Lower leg skin (tissue), 4 donors: ENCODE results near the gene ICE1. TPM values are rescaled to one million over a fixed set of nuclear protein-coding genes. Genes with fewer than 3 reads are reported as not detected.

Experiments used
- DNase-seq, 2 donors: peaks; one replicate each; pipeline ENCODE4 v3.0.0-alpha.2; 2019; ENCODE audit warnings: low spot score in 2 of 2
- H3K4me3 ChIP-seq: fragments of 200-600 bp; sonication (generic); 2 replicates; pipeline ENCODE4 v1.5.1; 2017; ENCODE audit warnings: mild to moderate bottlenecking, low read depth; ENCODE audit not compliant: poor library complexity, severe bottlenecking
- POLR2A ChIP-seq, 2 donors: fragments of 450-650 bp; IDR thresholded peaks; one replicate each; pipeline ENCODE4 v1.6.1; 2016 to 2017; ENCODE audit warnings: antibody characterized with exemption in 2 of 2, mild to moderate bottlenecking in 1 of 2, moderate library complexity in 1 of 2
- WGBS, 2 donors: methylation state at CpG; one replicate each; pipeline ENCODE4 v1.1.5; 2018; 5-methylcytosine and 5-hydroxymethylcytosine counted together
- intact Hi-C: fragments of 100-400 bp; cut with DNase I; formaldehyde crosslinking; loops from one replicate; pipeline ENCODE4 v1.15.0; 2023; ENCODE audit warnings: low total_unique reads
- total RNA-seq, 4 donors: library from RNA; depleted of rRNA; stranded (reverse); fragments of >200 nt; gene quantifications; one replicate each; pipeline ENCODE4 v1.1.0, GENCODE V29; 2016
- TF ChIP-seq, protein P1 (sequence below), 3 donors: fragments of 450-650 bp; IDR thresholded peaks; one replicate each; pipeline ENCODE4 v1.5.1; 2016; ENCODE audit warnings: antibody characterized with exemption in 3 of 3, mild to moderate bottlenecking in 3 of 3, moderate library complexity in 2 of 3

The ICE1 gene
- total RNA-seq, 4 donors from 2014 or later, result 15.3 to 20.2 (median 19.1) TPM

- 59 to 72% methylated on average over 4 of the region's 4 CpGs for WGBS, 2 donors
- intact Hi-C loops, result no loop called here
- TF ChIP-seq, protein P1, sequence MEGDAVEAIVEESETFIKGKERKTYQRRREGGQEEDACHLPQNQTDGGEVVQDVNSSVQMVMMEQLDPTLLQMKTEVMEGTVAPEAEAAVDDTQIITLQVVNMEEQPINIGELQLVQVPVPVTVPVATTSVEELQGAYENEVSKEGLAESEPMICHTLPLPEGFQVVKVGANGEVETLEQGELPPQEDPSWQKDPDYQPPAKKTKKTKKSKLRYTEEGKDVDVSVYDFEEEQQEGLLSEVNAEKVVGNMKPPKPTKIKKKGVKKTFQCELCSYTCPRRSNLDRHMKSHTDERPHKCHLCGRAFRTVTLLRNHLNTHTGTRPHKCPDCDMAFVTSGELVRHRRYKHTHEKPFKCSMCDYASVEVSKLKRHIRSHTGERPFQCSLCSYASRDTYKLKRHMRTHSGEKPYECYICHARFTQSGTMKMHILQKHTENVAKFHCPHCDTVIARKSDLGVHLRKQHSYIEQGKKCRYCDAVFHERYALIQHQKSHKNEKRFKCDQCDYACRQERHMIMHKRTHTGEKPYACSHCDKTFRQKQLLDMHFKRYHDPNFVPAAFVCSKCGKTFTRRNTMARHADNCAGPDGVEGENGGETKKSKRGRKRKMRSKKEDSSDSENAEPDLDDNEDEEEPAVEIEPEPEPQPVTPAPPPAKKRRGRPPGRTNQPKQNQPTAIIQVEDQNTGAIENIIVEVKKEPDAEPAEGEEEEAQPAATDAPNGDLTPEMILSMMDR (IDR thresholded peaks at IDR 0.05), result no peak
- TF ChIP-seq POLR2A (IDR thresholded peaks at IDR 0.05), result no peak
- no peak for DNase-seq
- H3K4me3 ChIP-seq, result no peak overlapping the region
Observed at GRCh38 chr5:5534333-5534732, 111.9 kb downstream of the ICE1 start.

GRCh38 chr5:5536871-5537270, 114.4 kb downstream of the ICE1 start:
- TF ChIP-seq POLR2A (IDR thresholded peaks at IDR 0.05), result no peak
- TF ChIP-seq, protein P1 (IDR thresholded peaks at IDR 0.05), result no peak
- intact Hi-C loops, result no loop called here
- DNase-seq, result no peak
- WGBS, 2 donors, result 86 to 91% methylated on average over 4 of the region's 4 CpGs
- no peak overlapping the region for H3K4me3 ChIP-seq

- intact Hi-C loops, result no loop called here
- TF ChIP-seq POLR2A (IDR thresholded peaks at IDR 0.05), result no peak
- TF ChIP-seq, protein P1 (IDR thresholded peaks at IDR 0.05), result no peak
- 84 to 88% methylated on average over 8 of the region's 8 CpGs for WGBS, 2 donors
- no peak for DNase-seq
- no peak overlapping the region for H3K4me3 ChIP-seq
Observed at GRCh38 chr5:5537426-5537825, 114.9 kb downstream of the ICE1 start.

- 59 to 60% methylated on average over 3 of the region's 3 CpGs for WGBS, 2 donors
- DNase-seq, result no peak
- TF ChIP-seq POLR2A (IDR thresholded peaks at IDR 0.05), result no peak
- TF ChIP-seq, protein P1 (IDR thresholded peaks at IDR 0.05), result no peak
- no peak overlapping the region for H3K4me3 ChIP-seq
- intact Hi-C loops, result no loop called here
Observed at GRCh38 chr5:5539590-5539989, 117.1 kb downstream of the ICE1 start.
